ENCODE measurements around the gene PROK1.

- no peak for TF ChIP-seq POLR2A (IDR thresholded peaks at IDR 0.05)
- TF ChIP-seq POLR2AphosphoS5 (IDR thresholded peaks at IDR 0.05), result no peak
Observed at GRCh38 chr1:110492573-110492972, 41.6 kb downstream of the PROK1 start.
